Right lung (tissue), 5 donors: ENCODE results near the gene SGPL1. TPM values are rescaled to one million over a fixed set of nuclear protein-coding genes. Genes with fewer than 3 reads are reported as not detected.

Experiments used
- DNase-seq, 2 donors: peaks; one replicate each; pipeline ENCODE4 v3.0.0-alpha.2; 2013
- polyA plus RNA-seq, 5 donors: library from polyadenylated mRNA; unstranded; fragments of 120-200 nt; gene quantifications; one replicate each; pipeline versions ENCODE4 v1.2.1 to v1.2.3, GENCODE V29; 2013; ENCODE audit warnings: inconsistent platforms in 1 of 5, low replicate concordance in 1 of 5; ENCODE audit not compliant: insufficient read length in 5 of 5, insufficient read depth in 1 of 5

The SGPL1 gene
- polyA plus RNA-seq, 5 donors = 39.8 to 51.0 (median 48.4) TPM

DNA sequence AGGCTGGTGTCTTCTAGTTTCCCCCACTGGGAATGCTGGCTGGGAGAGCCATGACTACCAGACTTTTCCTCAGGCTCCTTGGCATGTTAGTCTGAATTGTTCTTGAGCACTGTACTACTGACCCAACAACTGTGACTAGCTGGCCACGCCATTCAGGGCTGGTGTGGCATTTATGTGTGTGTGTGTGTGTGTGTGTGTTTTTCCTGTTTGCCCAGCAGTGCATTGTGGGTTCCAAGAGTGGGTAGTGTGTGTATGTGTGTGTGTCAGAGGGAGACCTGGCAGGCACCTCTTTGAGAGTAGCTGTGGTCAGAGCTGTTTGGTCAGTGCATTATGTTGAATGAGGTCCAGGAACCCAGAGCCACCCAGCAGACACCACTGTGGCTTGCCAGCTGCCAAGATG is 63.5 kb downstream of the SGPL1 start:
- no peak for DNase-seq

DNA sequence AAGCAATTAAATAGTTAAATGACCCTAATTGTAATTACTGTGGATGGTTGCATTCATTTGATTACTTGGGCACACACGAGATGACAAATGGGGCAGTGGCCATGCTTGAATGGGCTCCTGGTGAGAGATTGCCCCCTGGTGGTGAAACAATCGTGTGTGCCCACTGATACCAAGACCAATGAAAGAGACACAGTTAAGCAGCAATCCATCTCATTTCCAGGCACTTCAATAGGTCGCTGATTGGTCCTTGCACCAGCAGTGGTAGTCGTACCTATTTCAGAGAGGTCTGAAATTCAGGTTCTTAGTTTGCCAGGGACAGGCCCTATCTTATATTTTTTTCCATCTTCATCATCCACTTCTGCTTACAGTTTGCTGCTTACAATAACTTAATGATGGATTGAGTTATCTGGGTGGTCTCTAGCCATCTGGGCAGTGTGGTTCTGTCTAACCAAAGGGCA is 64.4 kb downstream of the SGPL1 start:
- peak; percentile 60 to 77 for DNase-seq

DNA sequence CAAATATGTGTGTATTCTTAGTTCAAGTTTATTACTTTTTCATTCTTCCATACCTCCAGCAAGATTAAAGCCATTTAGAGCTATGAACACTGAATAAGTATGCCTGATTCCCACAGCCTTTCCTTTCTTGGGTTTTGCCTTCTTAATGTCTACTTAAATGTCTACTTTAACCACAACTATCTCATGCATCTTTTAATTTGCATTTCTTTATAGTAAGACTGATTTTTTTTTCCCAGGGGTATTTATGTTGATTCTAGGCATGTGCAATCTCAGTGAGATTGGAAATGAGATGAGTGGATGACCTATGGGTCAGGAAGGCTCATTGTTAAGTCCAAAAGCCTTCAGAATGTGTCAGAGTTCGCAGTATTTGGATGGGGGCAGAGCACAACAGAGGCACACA is 69.0 kb downstream of the SGPL1 start:
- DNase-seq = no peak

DNA sequence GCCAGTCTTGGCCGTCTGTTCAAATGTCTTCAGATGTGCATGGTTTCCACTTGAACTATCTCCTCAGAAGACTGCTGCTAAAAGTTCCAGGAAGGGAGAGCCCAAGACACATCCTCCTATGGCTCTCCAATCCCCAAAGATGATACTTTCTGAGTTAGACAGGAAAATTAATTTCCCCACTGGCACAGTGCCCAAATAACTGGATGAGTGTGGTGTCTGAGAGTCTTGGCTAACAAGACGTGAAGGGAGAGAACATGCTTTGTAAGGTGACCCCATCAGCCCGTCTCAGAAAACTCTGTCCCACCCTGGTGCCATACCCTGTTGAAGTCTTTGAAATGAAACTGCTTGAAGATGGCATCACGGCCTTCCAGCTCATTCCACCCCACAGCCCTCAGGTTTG is 69.7 kb downstream of the SGPL1 start:
- no peak for DNase-seq

DNA sequence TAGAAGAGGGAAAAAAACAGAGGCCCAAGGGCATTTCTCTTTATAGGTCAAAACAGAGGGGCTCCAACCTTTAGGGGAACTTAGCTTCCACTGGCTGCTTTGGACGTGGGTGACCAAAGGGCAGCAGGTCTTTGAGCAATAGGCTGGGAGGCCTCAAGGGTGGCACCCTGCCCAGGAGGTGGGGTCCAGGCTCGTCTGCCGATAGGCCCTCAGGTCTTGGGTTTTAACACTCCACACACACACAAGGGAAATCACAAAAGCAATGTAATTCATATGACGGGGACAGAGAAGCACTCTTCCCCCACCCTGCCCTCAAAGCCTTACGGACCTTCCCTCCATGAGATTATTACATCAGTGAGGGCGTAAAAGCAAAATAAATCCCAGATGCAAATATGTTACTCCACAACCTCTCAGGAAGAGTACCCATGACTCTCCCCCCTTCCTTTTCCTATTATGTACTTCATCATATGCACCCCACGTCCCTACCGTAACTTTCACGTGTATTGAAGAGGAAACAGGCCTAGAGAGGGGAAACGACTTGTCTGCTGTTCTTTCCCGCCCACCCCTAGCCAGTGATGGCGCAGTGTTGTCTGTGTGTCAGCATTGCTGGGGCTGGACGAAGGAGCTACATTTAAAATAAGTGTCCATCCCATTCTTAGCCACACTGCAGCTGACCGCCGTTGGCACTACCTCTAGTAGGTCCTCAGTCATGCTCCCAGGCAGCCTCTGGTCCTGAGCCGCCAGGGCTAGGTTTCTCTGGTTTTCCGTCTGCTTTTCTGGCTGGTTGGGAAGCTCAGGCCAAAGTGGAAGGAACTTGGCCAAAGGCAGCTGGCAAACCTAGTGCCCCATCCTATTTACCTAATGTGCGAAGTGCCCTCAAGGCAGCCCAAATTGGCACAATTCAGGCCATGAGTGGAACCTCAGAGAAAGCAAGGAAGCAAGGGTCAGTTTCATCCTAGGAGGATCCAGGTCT is 70.5 kb downstream of the SGPL1 start:
- DNase-seq = no peak

DNA sequence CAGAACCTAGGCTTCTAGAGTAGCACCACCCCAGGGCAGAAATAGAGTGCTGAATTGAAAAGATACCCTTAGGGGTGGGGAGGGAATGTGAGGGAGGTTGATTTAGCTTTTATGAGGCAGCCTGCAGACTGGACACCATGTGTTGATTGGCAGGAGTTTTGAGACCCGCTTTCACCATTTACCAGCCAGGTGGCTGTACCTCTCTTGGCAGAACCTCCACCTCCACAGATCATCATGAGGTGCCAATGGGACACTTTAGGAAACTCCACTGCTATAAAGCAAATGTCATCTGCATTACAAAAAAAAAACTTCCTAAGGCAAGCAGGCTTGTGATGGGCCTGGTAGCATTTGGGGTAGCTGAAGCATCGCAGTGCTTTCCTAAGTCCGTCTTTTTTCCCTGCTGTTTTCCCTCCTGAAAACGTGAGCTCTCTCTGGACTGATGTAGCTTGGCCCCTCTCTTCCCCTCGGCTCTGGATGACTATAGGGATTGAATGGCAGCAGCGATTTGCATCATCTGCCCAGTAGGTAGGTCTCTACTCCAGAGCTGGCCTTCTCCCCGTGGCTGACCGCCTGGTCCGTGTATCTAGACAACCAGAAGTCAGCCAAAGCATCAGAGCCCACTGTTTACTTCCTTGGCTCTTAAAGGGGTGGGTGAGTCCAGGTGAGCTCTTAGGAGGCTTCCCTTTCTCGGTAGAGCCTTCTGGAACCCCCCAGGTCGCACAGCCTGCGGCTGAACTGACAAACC is 71.3 kb downstream of the SGPL1 start:
- DNase-seq = no peak

DNA sequence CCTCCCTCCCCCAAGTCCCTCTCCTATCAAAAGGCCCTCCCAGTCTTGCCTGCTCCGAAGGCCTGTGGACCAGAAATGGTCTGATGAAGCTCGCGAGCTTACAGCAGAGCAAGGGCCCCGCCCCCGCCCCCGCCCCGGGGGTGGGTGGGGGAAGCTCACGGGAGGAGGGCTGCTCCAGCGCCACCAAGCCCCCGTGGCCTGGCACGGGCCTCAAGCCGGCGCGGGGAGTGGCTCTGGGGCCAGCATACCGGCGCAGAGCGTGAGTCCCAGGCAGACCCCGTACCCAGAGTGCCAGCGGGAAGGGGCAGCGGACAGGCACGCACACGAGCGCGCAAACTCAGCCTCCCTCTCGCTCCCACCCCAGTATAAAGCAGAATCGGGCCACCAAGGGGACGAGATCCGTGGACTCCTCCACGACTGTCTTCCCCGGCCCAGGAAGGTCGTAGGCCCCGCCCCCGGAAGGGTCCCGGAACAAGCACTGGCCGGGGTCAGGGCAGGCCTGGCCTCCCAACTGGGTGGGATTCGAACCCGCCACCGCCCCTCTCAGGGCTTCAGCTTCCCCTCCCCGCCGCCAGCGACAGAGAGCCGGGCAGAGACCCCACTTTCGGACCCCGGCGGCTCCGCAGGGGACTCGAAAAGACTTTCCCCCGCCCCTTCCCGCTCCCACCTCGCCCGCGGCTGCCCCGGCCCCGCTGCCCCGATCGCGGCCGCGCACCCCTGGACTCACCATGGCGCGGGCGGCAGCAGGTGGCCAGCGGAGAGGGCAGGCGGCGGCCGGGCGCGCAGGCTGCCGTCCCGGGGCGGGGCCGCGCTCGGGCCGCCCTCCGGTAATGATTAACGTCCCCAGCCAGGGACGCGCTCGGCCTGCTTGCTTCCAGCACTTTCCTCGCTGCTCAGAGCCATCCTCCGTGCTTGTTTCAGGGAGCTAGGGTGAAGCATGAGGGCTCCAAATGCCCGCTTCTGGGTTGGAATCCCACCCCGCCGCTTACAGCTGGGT is 72.4 kb downstream of the SGPL1 start, which contains the start of gene PCBD1:
Gene PCBD1, minus strand, starts transcription at position 762 of the 997 bp plus-strand sequence. Its CDS starts 32 bp downstream, at position 730.
- DNase-seq = peak; percentile 60 to 74

DNA sequence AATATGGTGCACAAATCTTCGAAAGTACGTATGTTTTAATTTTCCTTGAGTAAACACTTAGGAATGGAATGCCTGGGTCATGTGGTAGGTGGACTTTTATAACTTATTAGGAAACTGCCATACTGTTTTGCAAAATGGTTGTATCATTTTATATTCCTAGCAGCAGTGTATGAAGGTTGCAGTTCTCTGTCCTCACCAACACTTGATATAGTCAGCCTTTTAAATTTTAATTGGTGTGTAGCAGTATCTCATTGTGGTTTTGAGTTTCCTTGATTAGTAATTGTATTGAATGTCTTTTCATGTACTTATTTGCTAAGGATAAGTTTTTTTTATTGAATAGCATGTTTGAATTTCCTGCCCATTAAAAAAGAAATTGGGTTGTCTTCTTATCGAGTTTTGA is 73.5 kb downstream of the SGPL1 start:
- no peak for DNase-seq

DNA sequence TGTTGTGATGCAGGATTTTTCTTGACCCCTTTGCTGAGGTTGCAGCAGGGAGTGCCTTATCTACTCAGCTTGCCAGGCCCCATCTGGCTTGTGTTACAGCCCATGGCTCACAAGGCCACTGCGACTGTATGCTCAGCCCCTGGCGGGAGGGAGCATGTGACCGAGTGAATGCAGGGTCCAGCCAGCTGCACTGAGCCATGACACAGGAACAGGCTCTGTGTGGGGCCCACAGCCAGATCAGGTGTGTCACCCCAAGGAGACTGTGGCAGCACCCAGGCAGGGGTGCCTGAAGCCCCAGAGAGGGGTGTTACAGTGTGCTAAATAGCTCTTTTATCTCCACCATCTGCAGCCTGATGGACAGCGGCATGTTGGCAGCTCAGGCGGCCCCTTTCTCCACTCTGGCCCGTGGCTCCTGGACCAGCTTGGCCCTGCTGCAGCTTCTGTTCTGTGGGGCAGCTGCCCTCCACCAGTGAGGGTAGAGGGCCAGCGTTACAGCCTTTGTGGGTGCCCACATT is 75.2 kb downstream of the SGPL1 start:
- DNase-seq = no peak

DNA sequence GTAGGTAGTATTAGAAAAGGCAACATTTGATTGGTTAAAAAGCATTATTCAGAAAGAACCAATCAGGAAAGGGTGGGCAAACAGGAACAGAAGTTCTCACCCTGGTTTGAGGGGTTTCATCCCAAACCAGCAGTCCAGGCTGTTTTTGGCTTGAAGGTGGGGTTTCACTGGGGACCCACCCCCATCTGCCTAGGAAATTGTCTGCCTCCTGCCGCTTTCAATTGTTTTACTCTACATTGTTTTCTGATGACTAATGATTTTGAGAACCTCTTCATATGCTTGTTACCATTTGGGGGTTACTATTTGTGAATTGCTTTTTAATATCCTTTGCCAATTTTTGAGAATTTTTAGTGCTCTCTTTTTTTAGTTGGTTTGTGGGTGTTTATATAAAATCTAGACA is 75.9 kb downstream of the SGPL1 start:
- DNase-seq = no peak

DNA sequence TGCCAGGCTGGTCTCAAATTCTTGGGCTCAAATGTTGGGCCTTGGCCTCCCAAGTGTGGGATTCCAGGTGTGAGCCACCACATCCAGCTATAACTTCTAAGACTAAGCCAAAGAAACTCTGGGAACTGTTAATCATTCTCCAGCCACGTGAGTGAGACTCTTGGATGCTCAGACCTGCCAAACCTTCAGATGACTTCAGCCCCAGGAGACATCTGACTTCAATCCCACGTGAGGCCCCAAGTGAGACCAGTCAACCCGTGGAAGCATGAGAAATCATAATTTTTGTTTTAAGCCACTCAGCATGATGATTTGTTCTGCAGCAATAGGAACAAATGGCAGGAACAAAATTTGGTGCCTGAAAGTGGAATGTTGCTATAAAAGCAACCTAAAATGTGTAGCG is 76.9 kb downstream of the SGPL1 start:
- DNase-seq = no peak

DNA sequence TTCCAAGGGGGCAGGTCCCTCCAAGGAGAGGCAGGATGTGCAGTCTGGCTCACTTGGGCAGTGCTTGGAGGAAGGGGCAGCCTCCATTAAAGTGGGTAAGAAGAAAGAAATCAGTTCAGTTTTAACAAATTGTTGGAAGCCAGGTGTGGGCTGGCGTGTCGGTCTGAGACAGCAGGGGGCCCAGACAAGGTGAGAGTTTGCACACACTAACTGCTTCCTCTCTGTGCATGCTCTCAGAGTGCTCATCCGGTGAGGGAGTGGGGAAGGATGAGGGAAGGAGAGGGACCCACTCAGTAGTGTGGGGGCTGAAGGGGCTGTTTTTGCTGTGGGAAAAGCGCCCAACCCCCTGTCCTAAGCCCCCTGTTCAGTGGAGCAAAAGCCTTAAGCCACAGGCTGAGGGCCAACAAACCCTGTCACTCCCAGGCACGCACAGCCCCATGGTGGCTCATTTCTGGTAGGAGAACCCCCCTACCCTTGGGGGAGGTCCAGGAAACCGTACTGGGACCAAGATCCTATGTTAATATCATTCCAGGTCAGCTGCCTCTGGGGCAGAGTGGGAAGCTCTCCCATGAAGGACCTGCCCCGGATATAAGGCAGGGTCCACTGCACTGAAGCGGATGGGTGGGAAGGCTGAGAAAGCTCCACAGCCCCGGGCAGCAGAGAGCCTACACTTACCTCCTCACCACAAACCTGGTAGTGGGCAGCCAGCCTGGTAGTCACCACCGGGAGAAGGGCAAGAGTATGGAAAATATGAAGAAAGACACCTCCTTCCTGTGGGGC is 77.7 kb downstream of the SGPL1 start:
- DNase-seq = no peak

DNA sequence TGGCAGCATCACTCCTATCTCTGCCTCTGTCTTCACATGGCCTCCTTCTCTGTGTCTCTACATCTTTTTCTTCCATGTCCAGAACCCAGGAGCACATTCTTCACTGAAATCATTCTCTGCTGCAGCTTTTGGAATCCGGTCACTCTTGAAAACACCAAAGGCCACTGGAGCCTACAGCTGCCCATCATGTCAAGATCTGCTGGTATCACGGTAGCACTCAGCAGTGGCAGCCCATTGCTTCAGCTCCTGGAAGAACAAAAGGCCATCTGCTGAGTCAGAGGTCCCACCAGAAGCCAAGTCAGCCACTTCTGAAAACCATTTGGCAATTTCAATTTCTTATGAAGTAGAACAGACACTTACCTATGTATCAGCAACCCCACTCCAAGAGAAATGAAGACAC is 78.7 kb downstream of the SGPL1 start:
- no peak for DNase-seq

DNA sequence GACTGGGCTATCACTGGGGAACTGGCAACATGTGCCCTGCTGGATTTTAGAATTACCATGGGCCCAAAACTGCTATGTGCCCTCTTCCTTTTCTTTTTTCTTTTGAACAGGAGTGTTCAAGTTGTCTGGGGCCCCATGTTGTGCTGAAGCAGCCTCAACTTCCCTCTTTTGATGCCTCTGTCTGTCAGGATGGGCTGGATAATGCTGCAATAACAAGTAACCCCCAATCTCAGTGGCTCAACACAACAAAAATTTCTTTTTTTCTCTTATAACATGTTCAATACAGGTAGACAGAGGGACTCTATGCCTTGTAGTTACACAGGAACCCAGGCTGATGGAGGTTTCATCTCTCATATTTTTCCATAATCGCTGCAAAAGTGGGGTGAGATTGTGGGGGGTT is 80.8 kb downstream of the SGPL1 start:
- DNase-seq = no peak

DNA sequence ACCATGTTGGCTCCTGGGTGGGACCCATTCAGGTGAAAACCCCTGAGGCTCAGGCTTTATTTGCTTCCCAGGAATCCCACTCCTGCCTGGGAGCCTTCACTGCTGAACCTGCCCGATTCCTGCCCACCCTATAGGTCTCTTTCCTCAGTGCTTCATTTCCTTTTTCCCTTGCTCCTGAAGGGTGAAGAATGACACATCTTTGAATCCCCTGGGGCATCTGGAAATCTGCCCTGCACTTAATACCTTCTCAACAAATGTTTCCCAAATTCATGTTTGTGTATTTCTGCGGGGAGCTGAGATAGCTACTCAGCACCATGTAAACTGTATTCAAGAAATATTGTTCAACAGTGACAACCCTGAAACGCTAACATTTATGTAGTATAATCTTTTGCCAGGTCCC is 82.9 kb downstream of the SGPL1 start:
- no peak for DNase-seq

DNA sequence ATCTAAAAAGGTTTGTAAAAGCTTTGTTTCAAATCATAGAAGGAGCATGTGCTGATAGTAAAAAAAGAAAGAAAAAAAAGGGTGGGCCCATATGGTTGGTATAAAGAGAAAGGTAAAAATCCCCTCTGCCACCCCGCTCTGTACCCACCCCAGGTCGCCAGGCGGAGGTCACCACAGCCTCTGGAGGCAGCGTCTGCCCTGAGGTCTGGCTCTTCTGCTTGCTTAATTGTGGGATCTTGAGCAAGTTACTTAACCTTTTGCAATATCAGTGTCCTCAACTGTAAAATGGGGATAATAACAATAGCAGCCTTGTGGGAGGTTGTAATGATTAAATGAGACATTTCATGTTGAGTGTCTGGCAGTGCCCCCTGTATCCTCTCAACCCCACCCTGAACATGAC is 83.3 kb downstream of the SGPL1 start:
- no peak for DNase-seq

DNA sequence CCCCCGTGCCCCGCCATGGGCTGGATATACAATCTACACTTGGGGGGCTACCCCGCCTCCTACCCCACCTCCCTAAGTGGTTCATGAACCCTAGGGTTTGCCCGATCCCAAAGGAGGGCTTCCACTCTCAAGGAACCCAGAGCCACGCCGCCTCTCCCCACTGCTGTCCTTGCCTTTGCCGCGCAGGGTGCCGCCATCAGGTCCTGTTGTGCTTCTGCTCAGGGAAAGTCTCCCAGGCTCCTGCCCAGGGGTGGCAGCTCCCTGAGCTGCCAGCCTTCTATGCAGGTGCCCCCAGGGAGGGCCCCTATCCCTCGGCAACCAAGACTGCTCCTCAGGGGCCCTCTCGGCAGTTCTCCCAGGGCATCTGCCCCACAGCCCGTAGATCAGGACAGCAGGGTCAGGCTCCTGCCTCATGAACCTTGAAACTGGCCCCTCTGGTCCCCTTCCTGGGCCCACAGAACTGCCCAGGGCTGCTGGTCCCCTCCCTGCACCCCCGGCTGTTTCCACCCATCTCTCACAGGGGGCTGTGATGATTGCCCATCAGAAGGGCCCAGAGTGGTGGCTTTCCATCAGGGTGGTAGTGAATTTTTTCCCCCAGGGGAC is 85.6 kb downstream of the SGPL1 start:
- DNase-seq = no peak

DNA sequence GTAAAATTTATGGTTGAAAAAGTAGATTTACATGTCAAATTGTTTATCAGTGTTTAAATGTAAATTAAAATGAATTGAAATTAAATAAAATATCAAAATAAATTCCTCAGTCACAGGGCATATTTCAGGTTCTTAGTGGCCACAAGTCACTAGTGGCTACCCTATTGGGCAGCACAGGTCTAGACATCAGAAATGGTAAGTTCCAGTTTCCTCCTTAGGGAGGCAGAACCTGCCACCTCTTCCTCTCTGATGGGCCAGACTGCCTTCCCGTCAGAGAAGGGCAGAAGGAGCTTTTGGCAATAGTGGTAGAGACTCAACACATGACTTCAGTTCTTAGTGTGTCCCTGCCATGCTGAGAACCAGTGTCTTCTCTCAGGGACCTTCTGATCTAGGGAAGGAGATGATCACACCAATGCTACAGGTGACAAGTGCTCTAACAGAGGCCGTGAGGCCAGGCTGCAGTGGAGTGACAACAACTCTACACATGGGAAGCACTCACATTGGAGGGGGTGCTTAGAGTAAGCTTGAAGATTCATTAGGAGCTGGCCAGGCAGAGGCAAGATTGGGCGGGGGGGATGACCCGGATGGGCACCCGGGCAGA is 87.0 kb downstream of the SGPL1 start:
- no peak for DNase-seq

DNA sequence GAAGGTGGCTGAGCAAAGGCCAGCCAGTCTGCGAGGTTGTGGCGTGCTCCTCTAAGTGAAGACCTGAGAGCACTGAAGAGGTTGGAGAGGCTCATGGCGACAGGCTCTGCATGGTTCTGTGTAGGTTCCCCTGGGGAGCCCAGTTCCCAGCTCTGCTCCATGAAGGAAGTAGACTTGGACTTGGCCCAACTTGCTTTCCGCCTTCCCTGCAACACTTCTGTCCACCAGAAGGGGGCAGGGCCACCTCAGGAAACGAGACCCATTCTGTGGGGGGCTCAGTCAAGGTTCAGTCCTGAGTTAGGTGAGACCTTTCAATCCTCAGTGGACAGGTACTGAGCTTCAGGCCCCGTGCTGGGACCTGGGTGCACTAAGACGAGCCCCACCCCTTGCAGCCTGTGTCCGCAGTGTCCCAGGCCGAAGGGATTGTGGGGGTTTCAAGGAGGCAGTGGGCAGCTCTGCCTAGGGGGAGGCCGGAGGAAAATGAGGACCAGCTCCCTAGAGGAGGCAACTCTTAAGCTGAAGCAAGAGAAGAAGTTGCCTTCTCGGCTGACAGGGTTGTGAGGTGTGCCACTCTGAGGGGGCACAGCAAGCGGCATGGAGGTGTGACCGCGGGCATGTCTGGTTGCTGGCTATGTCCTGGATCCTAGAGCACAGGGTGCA is 87.6 kb downstream of the SGPL1 start:
- peak; percentile 53 to 61 for DNase-seq
